HG02970 (cell line): Measurements from ENCODE around the gene SFSWAP.

Experiments
- ATAC-seq: cut with Tn5 transposase; IDR thresholded peaks from one replicate; pipeline ENCODE4 v1.9.1; 2021; ENCODE audit warnings: mild to moderate bottlenecking, moderate library complexity, moderate number of reproducible peaks; ENCODE audit not compliant: unreplicated experiment, low FRiP score

SFSWAP gene

GRCh38 chr12:131830335-131830913, 119.5 kb downstream of the SFSWAP start:
- no peak for ATAC-seq

GRCh38 chr12:131830914-131831571, 120.2 kb downstream of the SFSWAP start:
- ATAC-seq: no peak

GRCh38 chr12:131831635-131832041, 120.7 kb downstream of the SFSWAP start:
- no peak for ATAC-seq

GRCh38 chr12:131832321-131833231, 121.7 kb downstream of the SFSWAP start:
- no peak for ATAC-seq

DNA sequence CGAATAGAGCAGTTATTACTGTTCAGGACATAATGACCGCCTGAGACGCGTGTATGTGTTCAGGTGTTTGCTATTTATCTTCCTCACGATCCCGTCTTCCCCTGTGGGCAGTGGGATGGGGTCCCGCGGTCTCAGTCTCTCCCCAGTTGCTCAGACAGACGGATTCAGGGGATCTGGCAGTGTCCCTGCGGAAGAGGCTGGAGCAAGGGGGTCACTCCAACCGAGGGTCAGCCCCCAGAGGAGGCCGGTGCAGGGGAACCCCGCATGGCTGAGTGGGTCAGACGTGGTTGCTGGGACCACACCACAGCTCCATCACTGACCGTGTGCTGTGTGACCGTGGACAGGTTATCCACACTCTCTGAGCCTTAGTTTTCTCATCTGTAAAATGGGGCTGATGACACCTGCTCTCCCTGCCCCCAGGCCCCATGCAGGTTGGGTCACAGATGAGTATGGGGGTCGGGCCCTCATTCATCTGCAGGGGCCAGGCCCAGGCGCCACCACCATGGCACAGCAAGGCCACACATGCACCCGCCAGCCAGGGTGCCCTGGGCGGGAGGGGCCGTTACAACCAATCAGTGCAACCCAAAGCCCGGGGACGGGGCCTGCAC, 122.5 kb downstream of the SFSWAP start:
- ATAC-seq: no peak

GRCh38 chr12:131833896-131834641, 123.2 kb downstream of the SFSWAP start:
- ATAC-seq: no peak

- ATAC-seq: no peak
Observed at GRCh38 chr12:131834798-131835615, 124.1 kb downstream of the SFSWAP start.

DNA sequence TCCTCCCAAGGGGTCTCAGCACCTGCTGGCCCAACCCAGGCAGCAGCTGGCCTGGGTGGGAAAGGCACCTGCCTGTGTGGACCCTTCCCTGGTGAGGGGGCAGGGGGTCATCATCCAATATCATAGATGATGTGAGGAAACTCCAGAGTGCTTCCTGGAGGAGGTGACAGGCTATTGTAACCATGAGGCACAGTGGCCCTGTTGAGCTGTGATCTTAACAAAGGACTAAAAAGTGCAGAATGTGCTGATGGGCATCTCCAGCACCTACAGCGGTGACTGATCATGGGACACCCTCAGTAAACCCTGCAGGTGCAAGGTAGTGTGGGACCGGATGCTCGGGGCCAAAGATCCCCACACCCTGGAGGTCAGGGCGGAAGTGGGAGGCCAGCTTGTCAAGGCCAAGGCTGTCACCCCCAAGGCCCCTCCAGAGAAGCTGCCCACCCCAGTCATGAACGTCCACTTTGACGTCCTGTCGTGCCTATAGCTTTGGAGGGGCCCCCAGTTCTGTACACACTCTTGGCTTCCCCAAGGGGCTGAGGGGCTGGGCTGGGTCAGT, 124.8 kb downstream of the SFSWAP start:
- ATAC-seq: no peak

DNA sequence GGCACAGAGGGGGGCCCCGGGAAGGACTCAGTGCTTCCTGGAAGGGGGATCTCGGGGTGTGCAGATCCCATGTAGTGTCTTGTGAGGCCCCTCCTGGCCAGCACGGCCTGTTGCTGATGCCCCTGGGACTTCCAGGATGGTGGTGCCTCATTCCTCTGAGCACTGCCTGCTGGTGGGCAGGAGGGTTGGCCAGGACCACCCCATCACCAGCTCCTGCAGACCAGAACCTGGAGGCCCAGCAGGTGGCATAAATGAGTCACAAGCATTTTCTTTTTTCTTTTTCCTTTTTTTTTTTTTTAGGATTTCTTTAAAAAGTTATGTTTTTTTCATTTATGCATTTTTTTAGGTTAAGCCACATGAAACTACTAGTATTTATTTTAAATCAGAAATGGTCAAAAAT, 125.3 kb downstream of the SFSWAP start:
- ATAC-seq: no peak

- ATAC-seq: no peak
Observed at GRCh38 chr12:131836714-131837397, 126.0 kb downstream of the SFSWAP start.

- ATAC-seq: no peak
Observed at GRCh38 chr12:131840643-131841416, 129.9 kb downstream of the SFSWAP start.

DNA sequence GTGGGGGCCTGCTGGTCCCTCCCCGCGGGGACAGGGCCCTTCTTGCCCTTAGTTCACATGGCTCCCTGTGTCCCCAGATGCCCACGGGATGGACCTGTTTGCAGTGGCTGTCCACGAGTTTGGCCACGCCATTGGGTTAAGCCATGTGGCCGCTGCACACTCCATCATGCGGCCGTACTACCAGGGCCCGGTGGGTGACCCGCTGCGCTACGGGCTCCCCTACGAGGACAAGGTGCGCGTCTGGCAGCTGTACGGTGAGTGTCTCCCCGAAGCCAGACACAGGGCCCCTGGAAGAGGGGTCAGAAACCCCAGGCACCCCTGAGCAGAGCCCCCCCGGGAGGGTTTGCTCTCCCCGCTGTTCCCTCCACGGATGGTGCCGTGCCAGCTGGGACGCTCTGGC, 130.7 kb downstream of the SFSWAP start:
- no peak for ATAC-seq

DNA sequence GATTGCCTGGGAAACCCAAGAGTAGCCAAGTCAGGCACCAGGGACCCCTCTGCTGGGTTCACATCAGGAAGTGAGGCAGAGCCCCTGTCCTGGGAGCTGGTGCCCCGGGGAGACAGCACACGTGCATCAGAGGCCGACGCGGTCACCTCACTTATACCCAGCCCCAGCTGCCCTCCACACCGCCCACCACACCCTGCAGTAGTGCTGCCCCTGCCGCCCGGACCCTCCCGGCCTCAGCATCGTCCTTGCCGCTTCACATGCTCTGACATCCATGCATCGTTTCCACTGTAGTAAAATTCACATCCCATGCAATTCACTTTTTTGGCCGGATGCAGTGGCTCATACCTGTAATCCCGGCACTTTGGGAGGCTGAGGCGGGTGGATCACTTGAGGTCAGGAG, 131.3 kb downstream of the SFSWAP start:
- ATAC-seq: no peak

DNA sequence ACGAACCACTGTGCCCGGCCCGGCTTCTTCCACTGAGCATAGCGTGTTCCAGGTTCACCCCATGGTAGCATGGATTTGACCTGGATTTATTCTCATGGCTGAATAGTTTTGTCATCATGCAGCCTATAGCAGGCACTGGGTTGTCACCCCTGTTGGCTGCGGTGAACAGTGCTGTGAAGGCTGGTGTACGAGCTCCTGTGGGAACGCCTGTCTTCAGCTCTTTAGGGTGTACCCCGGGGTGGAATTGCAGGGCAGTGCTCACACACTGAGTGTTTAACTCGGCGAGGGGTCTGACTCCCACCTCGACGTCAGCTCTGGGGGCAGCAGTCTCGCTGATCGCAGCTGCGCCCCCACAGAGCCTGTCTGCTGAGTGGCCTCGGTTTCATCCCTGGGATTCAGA, 132.6 kb downstream of the SFSWAP start:
- no peak for ATAC-seq

DNA sequence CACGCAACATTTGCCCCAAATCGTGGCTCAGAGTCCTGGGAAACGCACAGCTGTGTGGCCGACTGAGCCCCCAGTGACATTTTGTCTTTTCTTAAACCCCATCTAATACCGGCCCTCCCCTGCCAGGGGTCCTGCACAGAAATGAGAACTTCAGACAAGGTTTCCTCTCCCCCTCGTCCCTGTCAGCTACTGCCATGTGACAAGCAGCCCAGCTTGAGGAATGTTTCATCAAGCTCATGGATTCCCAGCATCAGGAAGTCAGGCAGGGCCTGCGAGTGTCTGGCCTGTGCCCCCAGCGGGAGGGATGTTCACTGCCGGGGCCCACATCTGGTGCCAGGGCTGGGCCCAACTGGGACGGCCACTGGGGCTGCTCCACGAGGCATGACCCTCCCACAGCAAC, 133.2 kb downstream of the SFSWAP start:
- no peak for ATAC-seq

DNA sequence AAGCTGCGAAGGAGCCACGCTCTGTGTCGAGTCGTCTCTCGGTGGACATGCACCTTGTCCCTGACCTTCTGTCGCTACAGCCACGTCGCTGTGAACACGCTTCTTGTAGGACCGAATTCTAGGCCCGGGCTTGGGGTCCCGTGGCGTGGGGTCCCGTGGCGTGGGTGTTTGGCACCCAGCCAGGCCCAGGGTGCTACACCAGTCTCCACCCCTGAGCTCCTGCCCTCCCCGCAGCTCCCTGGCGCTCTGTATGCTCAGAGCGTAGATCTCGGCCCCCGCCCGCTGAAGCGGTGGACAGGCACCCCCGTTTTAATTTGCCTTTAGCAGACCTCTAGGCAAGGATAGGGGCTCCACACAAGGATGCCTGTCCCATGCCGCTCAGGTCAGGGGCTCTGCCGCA, 133.8 kb downstream of the SFSWAP start:
- ATAC-seq: no peak

DNA sequence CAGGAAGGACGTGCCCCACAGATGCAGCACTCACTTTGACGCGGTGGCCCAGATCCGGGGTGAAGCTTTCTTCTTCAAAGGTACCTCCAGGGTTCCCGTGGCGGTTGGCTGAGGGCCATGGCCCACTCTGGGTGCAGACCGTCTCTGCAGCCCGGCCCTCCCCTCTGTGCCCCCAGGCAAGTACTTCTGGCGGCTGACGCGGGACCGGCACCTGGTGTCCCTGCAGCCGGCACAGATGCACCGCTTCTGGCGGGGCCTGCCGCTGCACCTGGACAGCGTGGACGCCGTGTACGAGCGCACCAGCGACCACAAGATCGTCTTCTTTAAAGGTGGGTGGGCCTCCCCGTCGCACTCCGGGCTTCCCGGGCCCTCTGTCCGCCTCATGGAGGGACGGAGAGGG, 134.2 kb downstream of the SFSWAP start:
- ATAC-seq: no peak

- no peak for ATAC-seq
Observed at GRCh38 chr12:131847456-131847855, 136.6 kb downstream of the SFSWAP start.
